CD14-positive monocyte (primary cell): Measurements from ENCODE around the gene TPRG1. TPM values are rescaled to one million over a fixed set of nuclear protein-coding genes. Genes with fewer than 3 reads are reported as not detected.

Experiments used
- DNase-seq, 3 donors: peaks; one replicate each; pipeline ENCODE4 v3.0.0-alpha.2; 2011 to 2022
- H2AFZ ChIP-seq: 2 replicates; pipeline ENCODE4 v1.6.0; 2012; ENCODE audit warnings: mild to moderate bottlenecking, low read depth, low read length, inconsistent platforms; ENCODE audit not compliant: insufficient read depth, poor library complexity, severe bottlenecking
- H3K27ac ChIP-seq, 2 donors: 1 replicate in 1 of 2; 2 replicates in 1 of 2; pipeline ENCODE4 v1.5.1; 2012 to 2013; ENCODE audit warnings: low read length in 2 of 2, control low read depth in 1 of 2, inconsistent platforms in 1 of 2, low read depth in 1 of 2, mild to moderate bottlenecking in 1 of 2
- H3K27me3 ChIP-seq, 2 donors: one replicate each; pipeline versions ENCODE4 v1.6.0 to v1.6.1; 2011 to 2013; ENCODE audit warnings: low read length in 2 of 2; ENCODE audit not compliant: control insufficient read depth in 2 of 2, insufficient read depth in 2 of 2
- H3K36me3 ChIP-seq, 2 donors: replicated peaks in 1 of 2; 1 replicate in 1 of 2; 2 replicates in 1 of 2; pipeline versions ENCODE4 v1.5.1 to v1.6.1; 2012 to 2013; ENCODE audit warnings: low read length in 2 of 2, control low read depth in 1 of 2, inconsistent platforms in 1 of 2, mild to moderate bottlenecking in 1 of 2; ENCODE audit not compliant: insufficient read depth in 2 of 2, control insufficient read depth in 1 of 2
- H3K4me1 ChIP-seq, 2 donors: 1 replicate in 1 of 2; 2 replicates in 1 of 2; pipeline versions ENCODE4 v1.5.1 to v1.6.1; 2012 to 2013; ENCODE audit warnings: low read length in 2 of 2, control low read depth in 1 of 2, inconsistent platforms in 1 of 2, mild to moderate bottlenecking in 1 of 2, moderate library complexity in 1 of 2; ENCODE audit not compliant: insufficient read depth in 2 of 2, control insufficient read depth in 1 of 2
- H3K4me2 ChIP-seq: replicated peaks from 2 replicates; pipeline ENCODE3; 2012; ENCODE audit warnings: low read length, moderate library complexity, mild to moderate bottlenecking; ENCODE audit not compliant: poor library complexity, severe bottlenecking; ENCODE audit errors: extremely low read depth
- H3K4me3 ChIP-seq, 3 experiments: fragments of 200-600 bp in 1 of 3; sonication (generic) in 1 of 3; replicated peaks in 1 of 3; 1 replicate in 2 of 3; 2 replicates in 1 of 3; pipeline ENCODE4 v1.5.1; 2011 to 2013; ENCODE audit warnings: low read length in 3 of 3, mild to moderate bottlenecking in 3 of 3, control low read depth in 2 of 3, low read depth in 2 of 3, inconsistent platforms in 1 of 3, moderate library complexity in 1 of 3
- H3K79me2 ChIP-seq: 2 replicates; pipeline ENCODE4 v1.6.0; 2012; ENCODE audit warnings: mild to moderate bottlenecking, control low read depth, inconsistent platforms, low read length, moderate library complexity; ENCODE audit not compliant: insufficient read depth
- H3K9ac ChIP-seq: 2 replicates; pipeline ENCODE4 v1.6.0; 2017; ENCODE audit warnings: low read length, mild to moderate bottlenecking; ENCODE audit not compliant: insufficient read depth, poor library complexity, severe bottlenecking
- H3K9me3 ChIP-seq, 2 donors: replicated peaks in 1 of 2; 1 replicate in 1 of 2; 2 replicates in 1 of 2; pipeline versions ENCODE4 v1.5.1 to v1.6.1; 2012 to 2013; ENCODE audit warnings: low read length in 2 of 2, control low read depth in 1 of 2; ENCODE audit not compliant: control insufficient read depth in 1 of 2, insufficient read depth in 1 of 2
- H4K20me1 ChIP-seq: 2 replicates; pipeline ENCODE4 v1.6.0; 2012; ENCODE audit warnings: mild to moderate bottlenecking, low read length, control low read depth, moderate library complexity; ENCODE audit not compliant: insufficient read depth
- H3K27ac Mint-ChIP-seq, 7 donors: one replicate each; pipeline ENCODE4 v1.8.0; 2020; ENCODE audit warnings: mild to moderate bottlenecking in 7 of 7, mixed read lengths in 7 of 7, moderate library complexity in 6 of 7, inconsistent platforms in 2 of 7
- H3K27me3 Mint-ChIP-seq, 3 donors: one replicate each; pipeline ENCODE4 v1.8.0; 2021 to 2022; ENCODE audit warnings: low read depth in 3 of 3, mild to moderate bottlenecking in 3 of 3, mixed read lengths in 3 of 3, moderate library complexity in 3 of 3, inconsistent platforms in 1 of 3
- H3K36me3 Mint-ChIP-seq, 2 donors: one replicate each; pipeline ENCODE4 v1.8.0; 2020; ENCODE audit warnings: mixed read lengths in 2 of 2, inconsistent platforms in 1 of 2, mild to moderate bottlenecking in 1 of 2
- H3K4me1 Mint-ChIP-seq: one replicate; pipeline ENCODE4 v1.8.0; 2020; ENCODE audit warnings: mild to moderate bottlenecking, mixed read lengths
- H3K4me3 Mint-ChIP-seq, 2 donors: one replicate each; pipeline ENCODE4 v1.8.0; 2020; ENCODE audit warnings: mild to moderate bottlenecking in 2 of 2, mixed read lengths in 2 of 2, moderate library complexity in 1 of 2
- H3K9me3 Mint-ChIP-seq, 7 donors: one replicate each; pipeline ENCODE4 v1.8.0; 2020 to 2022; ENCODE audit warnings: mixed read lengths in 7 of 7, mild to moderate bottlenecking in 6 of 7, moderate library complexity in 6 of 7, inconsistent platforms in 2 of 7
- CTCF ChIP-seq: fragments of 200-600 bp; IDR thresholded peaks from one replicate; pipeline ENCODE4 v1.8.0; 2022; ENCODE audit warnings: antibody characterized with exemption, mild to moderate bottlenecking
- WGBS: methylation state at CpG from one replicate; pipeline ENCODE4 v1.1.5; 2013; ENCODE audit warnings: missing lambda C conversion rate; ENCODE audit not compliant: insufficient coverage; 5-methylcytosine and 5-hydroxymethylcytosine counted together
- intact Hi-C, 2 donors: fragments of 100-400 bp; cut with micrococcal nuclease; formaldehyde crosslinking; loops; one replicate each; pipeline versions ENCODE4 v1.15.0 to v1.15.1; 2023
- polyA plus RNA-seq, 3 donors: library from polyadenylated mRNA; depleted of rRNA in 1 of 3; unstranded in 2 of 3; stranded (reverse) in 1 of 3; fragments of 300-500 nt in 2 of 3; fragments of >200 nt in 1 of 3; fragmentation: Illumina TruSeq in 2 of 3; gene quantifications; 1 replicate in 2 of 3; 2 replicates in 1 of 3; pipeline ENCODE4 v1.2.3, GENCODE V29; 2012 to 2021

The TPRG1 gene
- polyA plus RNA-seq, 3 donors: 0.14 to 1.7 (median 0.55) TPM

GRCh38 chr3:189139611-189139940 is 32.2 kb upstream of the TPRG1 start:
- TF ChIP-seq CTCF: no peak
- H3K36me3 Mint-ChIP-seq: peaks cover 4% of the 10 kb centered on the region in 2 donors
- Histone ChIP-seq H3K27me3 (peaks cover 0 to 2% of the 10 kb centered on the region in 2 donors), H3K36me3 (no peaks in the 10 kb centered on the region), H3K9ac (no peak overlapping the region), H3K4me2 (no peak overlapping the region), H4K20me1 (no peaks in the 10 kb centered on the region), H2AFZ (no peak overlapping the region), H3K4me3 (no peak overlapping the region), H3K27ac (no peak overlapping the region), H3K9me3 (no peaks in the 10 kb centered on the region), H3K79me2 (no peaks in the 10 kb centered on the region), H3K4me1 (peaks cover 12 to 13% of the 10 kb centered on the region in 2 donors)
- intact Hi-C loops: no loop called here
- peaks cover 0 to 2% (median 0%) of the 10 kb centered on the region in 3 donors for H3K27me3 Mint-ChIP-seq
- H3K27ac Mint-ChIP-seq: no peak overlapping the region
- H3K4me1 Mint-ChIP-seq: peaks cover 14% of the 10 kb centered on the region
- 93% methylated on average over 3 of the region's 6 CpGs for WGBS
- no peak overlapping the region for H3K4me3 Mint-ChIP-seq
- DNase-seq: no peak
- no peaks in the 10 kb centered on the region for H3K9me3 Mint-ChIP-seq

- Mint-ChIP-seq H3K36me3 (no peaks in the 10 kb centered on the region), H3K27me3 (peaks cover 0 to 3% (median 2%) of the 10 kb centered on the region in 3 donors), H3K9me3 (no peaks in the 10 kb centered on the region), H3K4me3 (no peak overlapping the region), H3K4me1 (peaks cover 23% of the 10 kb centered on the region), H3K27ac (no peak overlapping the region)
- peaks cover 16 to 21% of the 10 kb centered on the region in 2 donors for H3K4me1 ChIP-seq
- H3K9ac ChIP-seq: no peak overlapping the region
- WGBS: 100% methylated on average over 1 of the region's 1 CpG
- no peak overlapping the region for H3K4me2 ChIP-seq
- H3K9me3 ChIP-seq: no peaks in the 10 kb centered on the region
- H3K79me2 ChIP-seq: no peaks in the 10 kb centered on the region
- no peaks in the 10 kb centered on the region for H3K36me3 ChIP-seq
- no peaks in the 10 kb centered on the region for H3K27me3 ChIP-seq
- intact Hi-C loops: no loop called here
- no peak overlapping the region for H3K27ac ChIP-seq
- no peak overlapping the region for H3K4me3 ChIP-seq
- no peak overlapping the region for H2AFZ ChIP-seq
- DNase-seq: no peak
- no peaks in the 10 kb centered on the region for H4K20me1 ChIP-seq
- no peak for TF ChIP-seq CTCF
Measured at GRCh38 chr3:189142527-189142926, 29.2 kb upstream of the TPRG1 start.
